Hematopoietic multipotent progenitor cell treated with erythropoietin and hydrocortisone succinate and interleukin-3 and kit ligand, for 4 days (in vitro differentiated cells): Measurements from ENCODE around the gene HMGCR.
A peak's percentile ranks its signal among the peaks of the same experiment; 100 is the strongest.

Experiments used
- DNase-seq: peaks from one replicate; pipeline ENCODE4 v3.0.0-alpha.2; 2015

HMGCR gene

GRCh38 chr5:75387806-75388205, 50.8 kb downstream of the HMGCR start:
- DNase-seq, result no peak

- no peak for DNase-seq
Observed at GRCh38 chr5:75389430-75389829, 52.4 kb downstream of the HMGCR start.

GRCh38 chr5:75395277-75395676, 58.3 kb downstream of the HMGCR start:
- no peak for DNase-seq

GRCh38 chr5:75405296-75405695, 68.3 kb downstream of the HMGCR start:
- DNase-seq, result peak; percentile 15
